Measurements from ENCODE around the gene SPATA31C2. TPM values are rescaled to one million over a fixed set of nuclear protein-coding genes. Genes with fewer than 3 reads are reported as not detected.

The SPATA31C2 gene
- total RNA-seq, 1 experiment from 2014 or later: not detected

DNA sequence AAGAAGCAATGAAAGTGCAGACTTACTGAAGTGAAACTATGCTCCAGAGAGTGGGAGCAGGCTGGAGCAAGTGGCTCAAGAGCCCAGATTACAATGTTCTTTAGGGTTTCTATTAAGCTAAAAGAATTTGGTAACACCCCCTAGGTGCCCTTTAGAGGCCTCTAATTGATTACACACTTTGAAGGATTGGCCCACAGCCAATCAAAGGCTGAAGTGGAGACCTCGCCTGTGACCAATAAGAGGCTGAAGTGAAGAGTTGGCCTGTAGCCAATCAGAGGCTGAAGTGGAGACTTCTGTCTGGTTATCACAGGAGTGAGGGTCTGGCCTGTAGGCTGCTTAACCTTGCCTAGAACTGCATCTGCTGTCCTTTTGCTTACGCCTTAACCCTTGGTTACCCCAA is 46.7 kb upstream of the SPATA31C2 start:
- Histone ChIP-seq H3F3A (ENCODE audit: low read length, unreplicated experiment) (no peaks in the 10 kb centered on the region), H2AFZ (ENCODE audit: low read length) (no peak overlapping the region), H3K9me3 (ENCODE audit: low read length) (no peaks in the 10 kb centered on the region), H3K27ac (ENCODE audit: low read length) (no peak overlapping the region), H3K79me2 (ENCODE audit: low read length) (no peaks in the 10 kb centered on the region), H3K27me3 (ENCODE audit: low read length) (no peaks in the 10 kb centered on the region), H3K9me2 (replicated peaks; ENCODE audit: low read length) (no peaks in the 10 kb centered on the region), H3K9ac (ENCODE audit: low read length) (no peak overlapping the region), H3K4me1 (ENCODE audit: insufficient read depth, low read length) (no peaks in the 10 kb centered on the region), H3K4me3 (ENCODE audit: low read length) (no peak overlapping the region), H3K36me3 (ENCODE audit: low read depth, low read length) (no peaks in the 10 kb centered on the region), H3K4me2 (ENCODE audit: low read length) (no peak overlapping the region), H4K20me1 (ENCODE audit: low read length) (no peaks in the 10 kb centered on the region)
- TF ChIP-seq EZH2 (IDR thresholded peaks at IDR 0.05; ENCODE audit: low read length, unreplicated experiment) (no peak), EZH2phosphoT487 (IDR thresholded peaks at IDR 0.05; ENCODE audit: borderline replicate concordance, low read length) (no peak)
- TF ChIP-seq, protein P1, sequence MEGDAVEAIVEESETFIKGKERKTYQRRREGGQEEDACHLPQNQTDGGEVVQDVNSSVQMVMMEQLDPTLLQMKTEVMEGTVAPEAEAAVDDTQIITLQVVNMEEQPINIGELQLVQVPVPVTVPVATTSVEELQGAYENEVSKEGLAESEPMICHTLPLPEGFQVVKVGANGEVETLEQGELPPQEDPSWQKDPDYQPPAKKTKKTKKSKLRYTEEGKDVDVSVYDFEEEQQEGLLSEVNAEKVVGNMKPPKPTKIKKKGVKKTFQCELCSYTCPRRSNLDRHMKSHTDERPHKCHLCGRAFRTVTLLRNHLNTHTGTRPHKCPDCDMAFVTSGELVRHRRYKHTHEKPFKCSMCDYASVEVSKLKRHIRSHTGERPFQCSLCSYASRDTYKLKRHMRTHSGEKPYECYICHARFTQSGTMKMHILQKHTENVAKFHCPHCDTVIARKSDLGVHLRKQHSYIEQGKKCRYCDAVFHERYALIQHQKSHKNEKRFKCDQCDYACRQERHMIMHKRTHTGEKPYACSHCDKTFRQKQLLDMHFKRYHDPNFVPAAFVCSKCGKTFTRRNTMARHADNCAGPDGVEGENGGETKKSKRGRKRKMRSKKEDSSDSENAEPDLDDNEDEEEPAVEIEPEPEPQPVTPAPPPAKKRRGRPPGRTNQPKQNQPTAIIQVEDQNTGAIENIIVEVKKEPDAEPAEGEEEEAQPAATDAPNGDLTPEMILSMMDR (conservative IDR thresholded peaks at IDR 0.05; ENCODE audit: low read depth, low read length): no peak
- intact Hi-C loops (cut with micrococcal nuclease): no loop called here
- ATAC-seq (no peak), DNase-seq (no peak)
- no TSS peak for BruUV-seq (replicated peaks)
- POLR2A ChIA-PET (ENCODE audit: unreplicated experiment): no interaction called here
- CTCF ChIA-PET: no interaction called here

DNA sequence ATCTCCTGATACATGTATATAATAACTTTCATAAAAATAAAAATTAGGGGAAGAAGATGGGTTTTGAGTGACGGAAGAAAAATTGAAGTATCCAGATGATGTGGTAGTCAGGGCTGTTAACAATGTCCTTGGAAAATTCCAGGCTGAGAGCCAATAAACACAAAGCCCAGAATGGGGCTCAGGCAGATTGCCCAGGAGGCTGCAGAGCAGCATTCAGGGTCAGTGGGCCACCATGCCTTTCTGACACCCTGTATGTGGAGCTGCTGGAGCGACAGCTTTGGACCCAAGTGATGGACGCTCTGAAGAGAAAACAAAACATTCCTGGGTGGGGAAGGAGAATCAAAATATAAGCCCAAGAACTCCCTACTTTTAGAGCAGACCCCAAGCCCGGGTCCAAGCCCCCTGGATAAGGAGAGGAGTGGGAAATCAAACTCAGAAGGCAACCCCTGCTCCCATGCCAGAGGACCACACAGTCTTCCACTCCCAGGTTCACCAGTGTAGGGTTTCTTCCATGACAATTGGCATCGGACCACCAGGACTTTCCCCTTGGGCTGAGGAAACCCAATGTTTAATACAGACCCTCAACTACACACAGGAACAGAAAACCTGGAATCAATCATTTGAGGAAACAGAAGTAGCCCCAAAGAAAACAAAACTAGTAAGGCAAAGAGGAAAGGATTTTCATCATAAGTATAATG is 45.7 kb upstream of the SPATA31C2 start:
- TF ChIP-seq, protein P1 (conservative IDR thresholded peaks at IDR 0.05; ENCODE audit: low read depth, low read length): no peak
- TF ChIP-seq EZH2phosphoT487 (IDR thresholded peaks at IDR 0.05; ENCODE audit: borderline replicate concordance, low read length): no peak
- TF ChIP-seq EZH2 (IDR thresholded peaks at IDR 0.05; ENCODE audit: low read length, unreplicated experiment): no peak
- intact Hi-C loops (cut with micrococcal nuclease): no loop called here
- no peak overlapping the region for H3K4me2 ChIP-seq (ENCODE audit: low read length)
- H3K9ac ChIP-seq (ENCODE audit: low read length): no peak overlapping the region
- CTCF ChIA-PET: no interaction called here
- no peaks in the 10 kb centered on the region for H3K9me2 ChIP-seq (replicated peaks; ENCODE audit: low read length)
- no peaks in the 10 kb centered on the region for H3K36me3 ChIP-seq (ENCODE audit: low read depth, low read length)
- no TSS peak for BruUV-seq (replicated peaks)
- no peaks in the 10 kb centered on the region for H3K9me3 ChIP-seq (ENCODE audit: low read length)
- no peak for ATAC-seq
- no peaks in the 10 kb centered on the region for H3K79me2 ChIP-seq (ENCODE audit: low read length)
- no peak overlapping the region for H2AFZ ChIP-seq (ENCODE audit: low read length)
- H3K4me3 ChIP-seq (ENCODE audit: low read length): no peak overlapping the region
- POLR2A ChIA-PET (ENCODE audit: unreplicated experiment): no interaction called here
- H4K20me1 ChIP-seq (ENCODE audit: low read length): no peaks in the 10 kb centered on the region
- no peaks in the 10 kb centered on the region for H3K4me1 ChIP-seq (ENCODE audit: insufficient read depth, low read length)
- H3K27ac ChIP-seq (ENCODE audit: low read length): no peak overlapping the region
- H3K27me3 ChIP-seq (ENCODE audit: low read length): no peaks in the 10 kb centered on the region
- DNase-seq: no peak
- no peaks in the 10 kb centered on the region for H3F3A ChIP-seq (ENCODE audit: low read length, unreplicated experiment)

DNA sequence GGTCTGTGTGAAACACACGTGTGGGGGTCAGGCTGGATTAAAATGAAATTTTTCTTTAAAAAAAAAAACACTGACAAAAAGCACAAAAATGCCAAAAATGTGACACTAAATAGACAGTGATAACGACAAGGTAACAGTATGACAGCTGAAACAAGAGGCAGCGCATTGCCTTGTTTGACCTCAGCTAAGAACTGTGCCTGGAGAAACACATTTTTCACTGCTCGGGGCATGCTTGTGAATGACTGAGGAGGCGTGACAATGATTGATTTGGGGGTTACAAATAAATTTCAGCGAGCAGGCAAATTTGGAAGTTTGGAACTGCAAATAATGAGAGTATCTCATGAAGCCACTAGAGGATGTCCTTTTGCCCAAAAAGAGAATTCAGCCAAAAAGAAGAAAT is 44.2 kb upstream of the SPATA31C2 start:
- no peaks in the 10 kb centered on the region for H3K36me3 ChIP-seq (ENCODE audit: low read depth, low read length)
- no peak overlapping the region for H2AFZ ChIP-seq (ENCODE audit: low read length)
- no peak overlapping the region for H3K4me2 ChIP-seq (ENCODE audit: low read length)
- no peaks in the 10 kb centered on the region for H3K4me1 ChIP-seq (ENCODE audit: insufficient read depth, low read length)
- no peak overlapping the region for H3K9ac ChIP-seq (ENCODE audit: low read length)
- POLR2A ChIA-PET (ENCODE audit: unreplicated experiment): no interaction called here
- ATAC-seq (no peak), DNase-seq (no peak)
- intact Hi-C loops (cut with micrococcal nuclease): no loop called here
- CTCF ChIA-PET: no interaction called here
- H4K20me1 ChIP-seq (ENCODE audit: low read length): no peaks in the 10 kb centered on the region
- H3K27ac ChIP-seq (ENCODE audit: low read length): no peak overlapping the region
- no peaks in the 10 kb centered on the region for H3K9me3 ChIP-seq (ENCODE audit: low read length)
- no peak overlapping the region for H3K4me3 ChIP-seq (ENCODE audit: low read length)
- no TSS peak for BruUV-seq (replicated peaks)
- no peaks in the 10 kb centered on the region for H3K79me2 ChIP-seq (ENCODE audit: low read length)
- no peaks in the 10 kb centered on the region for H3K9me2 ChIP-seq (replicated peaks; ENCODE audit: low read length)
- H3F3A ChIP-seq (ENCODE audit: low read length, unreplicated experiment): no peaks in the 10 kb centered on the region
- TF ChIP-seq, protein P1 (conservative IDR thresholded peaks at IDR 0.05; ENCODE audit: low read depth, low read length): no peak
- TF ChIP-seq EZH2 (IDR thresholded peaks at IDR 0.05; ENCODE audit: low read length, unreplicated experiment): no peak
- no peak for TF ChIP-seq EZH2phosphoT487 (IDR thresholded peaks at IDR 0.05; ENCODE audit: borderline replicate concordance, low read length)
- no peaks in the 10 kb centered on the region for H3K27me3 ChIP-seq (ENCODE audit: low read length)

All from PC-3 (cell line).